HepG2 (cell line): ENCODE measurements around the gene NNAT.

Experiments used
- CHD4 ChIP-seq: fragments of 200-600 bp; sonication (generic); IDR thresholded peaks from 2 replicates; pipeline ENCODE4 v1.7.0; 2017; ENCODE audit warnings: mild to moderate bottlenecking, low read length, borderline replicate concordance
- CREM ChIP-seq, 2 experiments: sonication (generic) in 1 of 2; formaldehyde crosslinking in 1 of 2; IDR thresholded peaks; 2 replicates each; pipeline versions ENCODE4 v1.4.0 to v1.6.1; 2016 to 2020; ENCODE audit warnings: antibody characterized with exemption in 1 of 2, mild to moderate bottlenecking in 1 of 2, missing genetic modification reagents in 1 of 2
- POLR2A ChIP-seq, 2 experiments: IDR thresholded peaks; 2 replicates each; pipeline ENCODE4 v1.6.1; 2011; ENCODE audit warnings: low read depth in 2 of 2, low read length in 2 of 2, mild to moderate bottlenecking in 1 of 2, moderate library complexity in 1 of 2; ENCODE audit not compliant: insufficient read depth in 1 of 2
- SOX13 ChIP-seq, 3 experiments: fragments of 450-650 bp in 1 of 3; sonication (generic) in 1 of 3; formaldehyde crosslinking in 1 of 3; IDR thresholded peaks in 2 of 3; conservative IDR thresholded peaks in 1 of 3; 2 replicates each; pipeline versions ENCODE4 v1.5.0 to v1.6.1; 2016 to 2020; ENCODE audit warnings: antibody characterized with exemption in 1 of 3, mild to moderate bottlenecking in 1 of 3, missing compliant biosample characterization in 1 of 3, missing genetic modification reagents in 1 of 3, moderate library complexity in 1 of 3
- STAT5B ChIP-seq: sonication (generic); formaldehyde crosslinking; IDR thresholded peaks from 2 replicates; pipeline ENCODE4 v1.4.0; 2020; ENCODE audit warnings: missing genetic modification reagents
- TCF7L2 ChIP-seq: IDR thresholded peaks from 2 replicates; pipeline ENCODE4 v1.6.1; 2011; ENCODE audit warnings: mild to moderate bottlenecking, low read depth, low read length, moderate library complexity
- ZNF350 ChIP-seq: sonication (generic); formaldehyde crosslinking; IDR thresholded peaks from 2 replicates; pipeline ENCODE4 v1.4.0; 2020; ENCODE audit warnings: mild to moderate bottlenecking, low read depth, missing genetic modification reagents, borderline replicate concordance
- ZSCAN29 ChIP-seq: sonication (generic); formaldehyde crosslinking; conservative IDR thresholded peaks from 2 replicates; pipeline ENCODE4 v1.4.0; 2020; ENCODE audit warnings: mild to moderate bottlenecking, missing genetic modification reagents
- TF ChIP-seq, protein P1 (sequence below): sonication (generic); formaldehyde crosslinking; IDR thresholded peaks from 2 replicates; pipeline ENCODE4 v1.4.0; 2020; ENCODE audit warnings: low read depth, mild to moderate bottlenecking, missing genetic modification reagents
- TF ChIP-seq, protein P2 (sequence below): sonication (generic); formaldehyde crosslinking; IDR thresholded peaks from 2 replicates; pipeline ENCODE4 v1.4.0; 2020; ENCODE audit warnings: low read depth, missing genetic modification reagents
- TF ChIP-seq, protein P3 (sequence below): sonication (generic); formaldehyde crosslinking; IDR thresholded peaks from 2 replicates; pipeline ENCODE4 v1.4.0; 2020; ENCODE audit warnings: missing genetic modification reagents

DNA sequence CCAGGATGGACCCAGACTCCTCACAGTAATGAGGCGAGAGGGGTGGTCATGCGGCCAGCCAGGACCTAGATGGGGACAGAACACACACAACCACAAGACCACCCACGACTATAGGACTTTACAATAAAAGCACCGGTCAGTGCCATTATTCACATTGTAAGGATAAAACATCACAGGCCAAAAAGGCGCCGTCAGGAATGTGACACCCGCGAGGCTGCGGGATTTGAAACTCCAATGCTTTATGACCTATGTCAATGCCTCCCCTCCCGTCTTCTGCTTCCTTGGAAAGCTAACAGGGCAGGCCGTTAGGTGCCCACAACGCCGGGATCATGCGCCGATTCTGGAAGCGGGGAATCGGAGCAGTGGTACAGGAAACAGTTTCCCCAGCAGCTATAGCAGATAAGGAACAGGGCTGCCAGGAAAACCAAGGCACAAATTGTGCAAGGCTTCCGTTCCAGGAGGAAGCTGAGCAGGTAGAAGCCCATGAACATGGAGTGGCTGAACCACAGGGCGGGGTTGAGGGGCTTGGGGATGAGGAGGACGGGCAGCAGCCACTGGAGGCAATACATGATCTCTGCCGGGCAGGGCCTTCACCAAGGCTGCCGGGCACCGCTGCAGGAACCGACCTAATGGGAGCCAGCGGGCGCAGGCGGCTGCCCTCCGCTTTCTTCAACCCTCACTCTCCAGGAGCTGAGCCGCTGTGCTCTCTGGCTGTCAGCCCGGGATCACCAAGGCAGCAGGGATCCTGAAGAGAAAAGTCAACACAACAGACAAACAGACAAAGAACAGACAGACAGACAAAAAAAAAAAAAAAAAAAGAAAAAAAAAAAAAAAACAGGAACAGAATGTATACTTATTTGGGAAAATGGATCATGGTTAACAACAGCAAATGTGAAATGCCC, 2.2 kb upstream of the NNAT start:
- TF ChIP-seq CREM (IDR thresholded peaks at IDR 0.05) = no peak
- no peak for TF ChIP-seq CREM (CRISPR knock-in tag; IDR thresholded peaks at IDR 0.05)
- no peak for TF ChIP-seq TCF7L2
- TF ChIP-seq, protein P1, sequence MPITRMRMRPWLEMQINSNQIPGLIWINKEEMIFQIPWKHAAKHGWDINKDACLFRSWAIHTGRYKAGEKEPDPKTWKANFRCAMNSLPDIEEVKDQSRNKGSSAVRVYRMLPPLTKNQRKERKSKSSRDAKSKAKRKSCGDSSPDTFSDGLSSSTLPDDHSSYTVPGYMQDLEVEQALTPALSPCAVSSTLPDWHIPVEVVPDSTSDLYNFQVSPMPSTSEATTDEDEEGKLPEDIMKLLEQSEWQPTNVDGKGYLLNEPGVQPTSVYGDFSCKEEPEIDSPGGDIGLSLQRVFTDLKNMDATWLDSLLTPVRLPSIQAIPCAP (CRISPR knock-in tag) = no peak
- TF ChIP-seq, protein P2, sequence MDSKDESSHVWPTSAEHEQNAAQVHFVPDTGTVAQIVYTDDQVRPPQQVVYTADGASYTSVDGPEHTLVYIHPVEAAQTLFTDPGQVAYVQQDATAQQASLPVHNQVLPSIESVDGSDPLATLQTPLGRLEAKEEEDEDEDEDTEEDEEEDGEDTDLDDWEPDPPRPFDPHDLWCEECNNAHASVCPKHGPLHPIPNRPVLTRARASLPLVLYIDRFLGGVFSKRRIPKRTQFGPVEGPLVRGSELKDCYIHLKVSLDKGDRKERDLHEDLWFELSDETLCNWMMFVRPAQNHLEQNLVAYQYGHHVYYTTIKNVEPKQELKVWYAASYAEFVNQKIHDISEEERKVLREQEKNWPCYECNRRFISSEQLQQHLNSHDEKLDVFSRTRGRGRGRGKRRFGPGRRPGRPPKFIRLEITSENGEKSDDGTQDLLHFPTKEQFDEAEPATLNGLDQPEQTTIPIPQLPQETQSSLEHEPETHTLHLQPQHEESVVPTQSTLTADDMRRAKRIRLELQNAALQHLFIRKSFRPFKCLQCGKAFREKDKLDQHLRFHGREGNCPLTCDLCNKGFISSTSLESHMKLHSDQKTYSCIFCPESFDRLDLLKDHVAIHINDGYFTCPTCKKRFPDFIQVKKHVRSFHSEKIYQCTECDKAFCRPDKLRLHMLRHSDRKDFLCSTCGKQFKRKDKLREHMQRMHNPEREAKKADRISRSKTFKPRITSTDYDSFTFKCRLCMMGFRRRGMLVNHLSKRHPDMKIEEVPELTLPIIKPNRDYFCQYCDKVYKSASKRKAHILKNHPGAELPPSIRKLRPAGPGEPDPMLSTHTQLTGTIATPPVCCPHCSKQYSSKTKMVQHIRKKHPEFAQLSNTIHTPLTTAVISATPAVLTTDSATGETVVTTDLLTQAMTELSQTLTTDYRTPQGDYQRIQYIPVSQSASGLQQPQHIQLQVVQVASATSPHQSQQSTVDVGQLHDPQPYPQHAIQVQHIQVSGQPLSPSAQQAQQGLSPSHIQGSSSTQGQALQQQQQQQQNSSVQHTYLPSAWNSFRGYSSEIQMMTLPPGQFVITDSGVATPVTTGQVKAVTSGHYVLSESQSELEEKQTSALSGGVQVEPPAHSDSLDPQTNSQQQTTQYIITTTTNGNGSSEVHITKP (CRISPR knock-in tag) = no peak
- TF ChIP-seq ZNF350 (CRISPR knock-in tag) = no peak
- no peak for TF ChIP-seq CHD4
- TF ChIP-seq, protein P3, sequence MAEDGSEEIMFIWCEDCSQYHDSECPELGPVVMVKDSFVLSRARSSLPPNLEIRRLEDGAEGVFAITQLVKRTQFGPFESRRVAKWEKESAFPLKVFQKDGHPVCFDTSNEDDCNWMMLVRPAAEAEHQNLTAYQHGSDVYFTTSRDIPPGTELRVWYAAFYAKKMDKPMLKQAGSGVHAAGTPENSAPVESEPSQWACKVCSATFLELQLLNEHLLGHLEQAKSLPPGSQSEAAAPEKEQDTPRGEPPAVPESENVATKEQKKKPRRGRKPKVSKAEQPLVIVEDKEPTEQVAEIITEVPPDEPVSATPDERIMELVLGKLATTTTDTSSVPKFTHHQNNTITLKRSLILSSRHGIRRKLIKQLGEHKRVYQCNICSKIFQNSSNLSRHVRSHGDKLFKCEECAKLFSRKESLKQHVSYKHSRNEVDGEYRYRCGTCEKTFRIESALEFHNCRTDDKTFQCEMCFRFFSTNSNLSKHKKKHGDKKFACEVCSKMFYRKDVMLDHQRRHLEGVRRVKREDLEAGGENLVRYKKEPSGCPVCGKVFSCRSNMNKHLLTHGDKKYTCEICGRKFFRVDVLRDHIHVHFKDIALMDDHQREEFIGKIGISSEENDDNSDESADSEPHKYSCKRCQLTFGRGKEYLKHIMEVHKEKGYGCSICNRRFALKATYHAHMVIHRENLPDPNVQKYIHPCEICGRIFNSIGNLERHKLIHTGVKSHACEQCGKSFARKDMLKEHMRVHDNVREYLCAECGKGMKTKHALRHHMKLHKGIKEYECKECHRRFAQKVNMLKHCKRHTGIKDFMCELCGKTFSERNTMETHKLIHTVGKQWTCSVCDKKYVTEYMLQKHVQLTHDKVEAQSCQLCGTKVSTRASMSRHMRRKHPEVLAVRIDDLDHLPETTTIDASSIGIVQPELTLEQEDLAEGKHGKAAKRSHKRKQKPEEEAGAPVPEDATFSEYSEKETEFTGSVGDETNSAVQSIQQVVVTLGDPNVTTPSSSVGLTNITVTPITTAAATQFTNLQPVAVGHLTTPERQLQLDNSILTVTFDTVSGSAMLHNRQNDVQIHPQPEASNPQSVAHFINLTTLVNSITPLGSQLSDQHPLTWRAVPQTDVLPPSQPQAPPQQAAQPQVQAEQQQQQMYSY (CRISPR knock-in tag) = no peak
- TF ChIP-seq POLR2A (IDR thresholded peaks at IDR 0.05; ENCODE audit: insufficient read depth in 1 of 2, low read depth in 2 of 2, low read length in 2 of 2) = no peak
- no peak for TF ChIP-seq SOX13 (IDR thresholded peaks at IDR 0.05)
- no peak for TF ChIP-seq SOX13 (CRISPR knock-in tag; conservative IDR thresholded peaks at IDR 0.05 in 1 of 2, IDR thresholded peaks at IDR 0.05 in 1 of 2)
- no peak for TF ChIP-seq ZSCAN29 (CRISPR knock-in tag)
- no peak for TF ChIP-seq STAT5B
